Peyer's patch (tissue), 4 donors: ENCODE data around the gene CFAP77.

Source experiments
- CTCF ChIP-seq, 6 experiments: fragments of 450-650 bp in 4 of 6; fragments of 200-600 bp in 2 of 6; sonication (generic) in 1 of 6; IDR thresholded peaks; one replicate each; pipeline ENCODE4 v1.5.1; 2017 to 2019; ENCODE audit warnings: antibody characterized with exemption in 6 of 6, mild to moderate bottlenecking in 3 of 6, moderate library complexity in 1 of 6
- POLR2A ChIP-seq, 2 donors: fragments of 450-650 bp; IDR thresholded peaks; one replicate each; pipeline ENCODE4 v1.5.1; 2017; ENCODE audit warnings: antibody characterized with exemption in 2 of 2, mild to moderate bottlenecking in 2 of 2, moderate library complexity in 2 of 2

- no peak for TF ChIP-seq CTCF (IDR thresholded peaks at IDR 0.05)
- TF ChIP-seq POLR2A (IDR thresholded peaks at IDR 0.05) = no peak
These were observed 8.8 kb downstream of the CFAP77 start for GRCh38 chr9:132418726-132419363.
